ENCODE measurements around the gene GALNT10. TPM values are rescaled to one million over a fixed set of nuclear protein-coding genes. Genes with fewer than 3 reads are reported as not detected.

Gene GALNT10
- total and polyA plus RNA-seq, 2 of the 8 experiments (the other 6 are each of a cell fraction or from before 2014, with no cell fraction given), result 4.6 to 15.5 TPM

DNA sequence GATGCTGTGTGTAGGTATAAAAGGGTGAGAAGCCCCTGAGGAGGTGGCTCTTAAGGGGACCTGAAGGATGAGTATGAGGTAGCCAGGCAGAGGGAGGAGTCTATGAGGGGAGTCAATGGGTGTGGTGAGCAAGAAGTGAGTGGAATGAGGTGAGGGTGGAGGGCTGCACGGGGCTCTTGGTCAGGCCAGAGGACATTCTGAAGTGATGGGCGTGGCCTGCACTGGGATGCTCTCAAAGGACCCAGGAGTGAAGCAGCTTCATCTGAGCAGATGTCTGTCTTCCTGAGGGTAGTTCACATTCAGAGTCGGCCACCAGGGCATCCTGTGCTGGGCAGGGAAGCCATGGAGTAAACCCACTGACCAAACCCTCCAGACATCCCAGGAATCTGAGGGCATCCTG is 210.1 kb downstream of the GALNT10 start:
- ChIA-PET POLR2A (ENCODE audit: partially characterized antibody) (no interaction called here), CTCF (ENCODE audit: partially characterized antibody) (interaction anchor here (1.4 kb wide), 1 partner anchor 328 kb away, joined by 5 read pairs; no protein-coding TSS in a partner anchor)
- Histone ChIP-seq H3K9me3 (ENCODE audit: insufficient read depth in 2 of 2, low read depth in 1 of 2, low read length in 1 of 2) (no peaks in the 10 kb centered on the region), H4K91ac (replicated peaks; ENCODE audit: insufficient read length, low read length) (no peak overlapping the region), H2AK5ac (ENCODE audit: low read depth, low read length) (no peak overlapping the region), H4K5ac (ENCODE audit: insufficient read length, low read depth, low read length) (no peak overlapping the region), H3K56ac (replicated peaks; ENCODE audit: insufficient read length, low read depth, low read length) (no peak overlapping the region), H2AFZ (ENCODE audit: low read length) (no peak overlapping the region), H2BK12ac (ENCODE audit: low read depth, low read length) (no peak overlapping the region), H3K4ac (replicated peaks; ENCODE audit: insufficient read length, low read depth, low read length) (no peak overlapping the region), H2BK5ac (ENCODE audit: low read depth, low read length) (no peak overlapping the region), H3K27ac (ENCODE audit: low read depth, low read length) (no peak overlapping the region), H3K4me2 (ENCODE audit: insufficient read depth in 1 of 2, low read depth in 2 of 2, low read length in 2 of 2) (no peak overlapping the region), H3K4me3 (ENCODE audit: extremely low read depth in 1 of 4, insufficient read depth in 2 of 4, low read depth in 3 of 4, low read length in 4 of 4) (no peak overlapping the region), H3K23ac (ENCODE audit: insufficient read length) (no peak overlapping the region), H2BK15ac (ENCODE audit: low read length) (no peak overlapping the region), H3K14ac (ENCODE audit: insufficient read length) (no peak overlapping the region), H3K9ac (replicated peaks in 1 of 4; ENCODE audit: extremely low read depth in 1 of 4, low read depth in 3 of 4, low read length in 3 of 4) (no peak overlapping the region), H3K23me2 (ENCODE audit: low read depth, low read length) (no peaks in the 10 kb centered on the region), H3K27me3 (replicated peaks in 1 of 4; ENCODE audit: control insufficient read depth in 3 of 4, extremely low read depth in 1 of 4, insufficient read depth in 3 of 4, low read length in 3 of 4) (no peaks in the 10 kb centered on the region; a peak in 1 of 7 replicates), H3K36me3 (ENCODE audit: control insufficient read depth in 2 of 4, insufficient read depth in 4 of 4, low read length in 3 of 4) (no peaks in the 10 kb centered on the region), H3K79me1 (ENCODE audit: low read depth, low read length) (no peaks in the 10 kb centered on the region; the same call in 1 of the 2 replicates), H2BK20ac (ENCODE audit: low read length) (no peak overlapping the region), H2BK120ac (replicated peaks; ENCODE audit: low read depth, low read length) (no peak overlapping the region), H3K4me1 (replicated peaks in 1 of 4; ENCODE audit: control insufficient read depth in 3 of 4, insufficient read depth in 4 of 4, low read length in 3 of 4) (peaks cover 4 to 8% (median 6%) of the 10 kb centered on the region in 4 experiments), H4K20me1 (replicated peaks in 1 of 2; ENCODE audit: control insufficient read depth in 1 of 2, insufficient read depth in 2 of 2, low read length in 2 of 2) (peaks cover 0 to 2% of the 10 kb centered on the region in 2 experiments), H3K18ac (ENCODE audit: extremely low read depth, low read length) (no peak overlapping the region), H4K8ac (ENCODE audit: extremely low read depth, insufficient read depth, low read length) (no peak overlapping the region), H3K79me2 (ENCODE audit: control insufficient read depth in 1 of 2, insufficient read depth in 2 of 2, low read length in 2 of 2) (no peaks in the 10 kb centered on the region)
- 95% methylated on average over 3 of the region's 3 CpGs; no CpG with 5 or more reads in 1 of the 2 experiments for WGBS, 2 experiments (ENCODE audit: extremely low coverage in 1 of 2, insufficient coverage in 1 of 2, insufficient read length in 1 of 2, insufficient replicate concordance in 2 of 2, low coverage in 1 of 2, low lambda C conversion rate in 2 of 2, missing lambda C conversion rate in 1 of 2)
- DNase-seq (ENCODE audit: low read depth in 1 of 2, low spot score in 2 of 2), result no peak
- no peak for FAIRE-seq
- no peak for TF ChIP-seq GTF2F1 (IDR thresholded peaks at IDR 0.05; ENCODE audit: borderline replicate concordance, low read depth, low read length)
- TF ChIP-seq, protein P1, sequence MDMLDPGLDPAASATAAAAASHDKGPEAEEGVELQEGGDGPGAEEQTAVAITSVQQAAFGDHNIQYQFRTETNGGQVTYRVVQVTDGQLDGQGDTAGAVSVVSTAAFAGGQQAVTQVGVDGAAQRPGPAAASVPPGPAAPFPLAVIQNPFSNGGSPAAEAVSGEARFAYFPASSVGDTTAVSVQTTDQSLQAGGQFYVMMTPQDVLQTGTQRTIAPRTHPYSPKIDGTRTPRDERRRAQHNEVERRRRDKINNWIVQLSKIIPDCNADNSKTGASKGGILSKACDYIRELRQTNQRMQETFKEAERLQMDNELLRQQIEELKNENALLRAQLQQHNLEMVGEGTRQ (IDR thresholded peaks at IDR 0.05; ENCODE audit: low read length), result no peak
- TF ChIP-seq SAP30 (IDR thresholded peaks at IDR 0.05; ENCODE audit: insufficient read depth, insufficient replicate concordance, low read length), result no peak
- no peak for TF ChIP-seq SP1 (IDR thresholded peaks at IDR 0.05; ENCODE audit: low read depth, low read length)
- no peak for TF ChIP-seq RXRA (IDR thresholded peaks at IDR 0.05; ENCODE audit: insufficient read depth, low read depth, low read length)
- no peak for TF ChIP-seq BACH1 (IDR thresholded peaks at IDR 0.05; ENCODE audit: low read length)
- TF ChIP-seq KDM4A (IDR thresholded peaks at IDR 0.05; ENCODE audit: low read depth, low read length, severe bottlenecking), result no peak
- TF ChIP-seq, protein P2, sequence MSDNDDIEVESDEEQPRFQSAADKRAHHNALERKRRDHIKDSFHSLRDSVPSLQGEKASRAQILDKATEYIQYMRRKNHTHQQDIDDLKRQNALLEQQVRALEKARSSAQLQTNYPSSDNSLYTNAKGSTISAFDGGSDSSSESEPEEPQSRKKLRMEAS (IDR thresholded peaks at IDR 0.05), result no peak
- TF ChIP-seq POU5F1 (IDR thresholded peaks at IDR 0.05; ENCODE audit: low read depth, low read length), result no peak
- TF ChIP-seq SIRT6 (IDR thresholded peaks at IDR 0.05; ENCODE audit: low read length), result no peak
